Measurements from ENCODE around the gene MYL10. TPM values are rescaled to one million over a fixed set of nuclear protein-coding genes. Genes with fewer than 3 reads are reported as not detected.
"Not testable (repeated sequence)": the region's sequence is repeated elsewhere in the genome, so short reads cannot be mapped to it uniquely, and the experiment has no call there.

The MYL10 gene
- total RNA-seq, 2 experiments from 2014 or later, result not detected

- POLR2A ChIA-PET, result no interaction called here
- CTCF ChIA-PET, result no interaction called here
- no peak for DNase-seq
- H3K4me1 Mint-ChIP-seq, result no peaks in the 10 kb centered on the region
- H3K36me3 Mint-ChIP-seq (ENCODE audit: low read depth), result no peaks in the 10 kb centered on the region
- H3K27ac Mint-ChIP-seq, result no peak overlapping the region
- H3K9me3 Mint-ChIP-seq, result peaks cover 7% of the 10 kb centered on the region
- no peak overlapping the region for H3K4me3 Mint-ChIP-seq
- H3K27me3 Mint-ChIP-seq, result no peaks in the 10 kb centered on the region
Measured at GRCh38 chr7:101667399-101667798, 38.3 kb upstream of the MYL10 start.

- Mint-ChIP-seq H3K4me1 (no peaks in the 10 kb centered on the region), H3K36me3 (ENCODE audit: low read depth) (no peaks in the 10 kb centered on the region), H3K4me3 (no peak overlapping the region), H3K27ac (no peak overlapping the region), H3K27me3 (no peaks in the 10 kb centered on the region), H3K9me3 (peaks cover 7% of the 10 kb centered on the region)
- CTCF ChIA-PET, result interaction anchor here (0.7 kb wide), 1 partner anchor 77 kb away, joined by 4 read pairs; no protein-coding TSS in a partner anchor
- no peak for DNase-seq
- POLR2A ChIA-PET, result no interaction called here
Measured at GRCh38 chr7:101666741-101667140, 37.6 kb upstream of the MYL10 start.

- H3K36me3 Mint-ChIP-seq (ENCODE audit: low read depth), result no peaks in the 10 kb centered on the region
- no peak overlapping the region for H3K27ac Mint-ChIP-seq
- H3K4me1 Mint-ChIP-seq, result no peaks in the 10 kb centered on the region
- DNase-seq, result no peak
- POLR2A ChIA-PET, result no interaction called here
- H3K9me3 Mint-ChIP-seq, result peaks cover 7% of the 10 kb centered on the region
- H3K27me3 Mint-ChIP-seq, result no peaks in the 10 kb centered on the region
- H3K4me3 Mint-ChIP-seq, result no peak overlapping the region
- CTCF ChIA-PET, result interaction anchor here (0.7 kb wide), 1 partner anchor 77 kb away, joined by 4 read pairs; no protein-coding TSS in a partner anchor
Measured at GRCh38 chr7:101666293-101666692, 37.2 kb upstream of the MYL10 start.

- H3K36me3 Mint-ChIP-seq (ENCODE audit: low read depth), result no peaks in the 10 kb centered on the region
- CTCF ChIA-PET, result no interaction called here
Measured at GRCh38 chr7:101664893-101665471, 35.9 kb upstream of the MYL10 start.

GRCh38 chr7:101664436-101664835 lies 35.3 kb upstream of the MYL10 start:
- Mint-ChIP-seq H3K27ac (no peak overlapping the region), H3K4me1 (no peaks in the 10 kb centered on the region), H3K9me3 (peaks cover 7% of the 10 kb centered on the region), H3K36me3 (ENCODE audit: low read depth) (no peaks in the 10 kb centered on the region), H3K27me3 (no peaks in the 10 kb centered on the region), H3K4me3 (no peak overlapping the region)
- ChIA-PET POLR2A (no interaction called here), CTCF (no interaction called here)
- no peak for DNase-seq

More at GRCh38 chr7:101664893-101665471, 35.9 kb upstream of the MYL10 start:
- DNase-seq, result no peak
- H3K4me3 Mint-ChIP-seq, result no peak overlapping the region
- H3K4me1 Mint-ChIP-seq, result no peaks in the 10 kb centered on the region
- H3K27me3 Mint-ChIP-seq, result no peaks in the 10 kb centered on the region
- peaks cover 7% of the 10 kb centered on the region for H3K9me3 Mint-ChIP-seq
- POLR2A ChIA-PET, result no interaction called here
- no peak overlapping the region for H3K27ac Mint-ChIP-seq

GRCh38 chr7:101663747-101664146 lies 34.7 kb upstream of the MYL10 start:
- POLR2A ChIA-PET, result no interaction called here
- H3K4me3 Mint-ChIP-seq, result no peak overlapping the region

GRCh38 chr7:101662447-101662998 lies 33.4 kb upstream of the MYL10 start:
- POLR2A ChIA-PET, result no interaction called here
- CTCF ChIA-PET, result no interaction called here
- Mint-ChIP-seq H3K27me3 (peaks cover 2% of the 10 kb centered on the region), H3K27ac (no peak overlapping the region), H3K36me3 (ENCODE audit: low read depth) (no peaks in the 10 kb centered on the region), H3K9me3 (peaks cover 7% of the 10 kb centered on the region), H3K4me3 (no peak overlapping the region), H3K4me1 (no peaks in the 10 kb centered on the region)
- no peak for DNase-seq

More at GRCh38 chr7:101663747-101664146, 34.7 kb upstream of the MYL10 start:
- CTCF ChIA-PET, result no interaction called here
- Mint-ChIP-seq H3K36me3 (ENCODE audit: low read depth) (no peaks in the 10 kb centered on the region), H3K4me1 (no peaks in the 10 kb centered on the region), H3K27ac (no peak overlapping the region), H3K9me3 (peaks cover 7% of the 10 kb centered on the region), H3K27me3 (peaks cover 2% of the 10 kb centered on the region)
- DNase-seq, result no peak

GRCh38 chr7:101659706-101660105 lies 30.6 kb upstream of the MYL10 start:
- DNase-seq, result no peak
- ChIA-PET POLR2A (no interaction called here), CTCF (no interaction called here)
- Mint-ChIP-seq H3K27ac (no peak overlapping the region), H3K4me3 (no peak overlapping the region), H3K27me3 (peaks cover 2% of the 10 kb centered on the region), H3K9me3 (peaks cover 5% of the 10 kb centered on the region), H3K4me1 (no peaks in the 10 kb centered on the region), H3K36me3 (ENCODE audit: low read depth) (no peaks in the 10 kb centered on the region)

- no peak overlapping the region for H3K27ac Mint-ChIP-seq
- no peak for DNase-seq
- H3K36me3 Mint-ChIP-seq (ENCODE audit: low read depth), result no peaks in the 10 kb centered on the region
- no peaks in the 10 kb centered on the region for H3K9me3 Mint-ChIP-seq
- H3K4me1 Mint-ChIP-seq, result no peaks in the 10 kb centered on the region
- H3K27me3 Mint-ChIP-seq, result peaks cover 8% of the 10 kb centered on the region
- ChIA-PET CTCF (interaction anchor here (0.7 kb wide), 1 partner anchor 412 kb away, joined by 4 read pairs; no protein-coding TSS in a partner anchor), POLR2A (no interaction called here)
- H3K4me3 Mint-ChIP-seq, result no peak overlapping the region
Measured at GRCh38 chr7:101657171-101657570, 28.1 kb upstream of the MYL10 start.

GRCh38 chr7:101651112-101651511 lies 22.0 kb upstream of the MYL10 start:
- Mint-ChIP-seq H3K27ac (no peak overlapping the region), H3K4me1 (peaks cover 4% of the 10 kb centered on the region), H3K4me3 (no peak overlapping the region), H3K9me3 (no peaks in the 10 kb centered on the region), H3K27me3 (peaks cover 9% of the 10 kb centered on the region), H3K36me3 (ENCODE audit: low read depth) (no peaks in the 10 kb centered on the region)
- CTCF ChIA-PET, result interaction anchor here (0.6 kb wide), 1 partner anchor 615 kb away, joined by 3 read pairs; no protein-coding TSS in a partner anchor
- POLR2A ChIA-PET, result no interaction called here
- no peak for DNase-seq

- no peaks in the 10 kb centered on the region for H3K9me3 Mint-ChIP-seq
- ChIA-PET CTCF (interaction anchor here (0.6 kb wide), 1 partner anchor 616 kb away, joined by 3 read pairs; no protein-coding TSS in a partner anchor), POLR2A (interaction anchor here (0.6 kb wide), 1 partner anchor 165 kb away, joined by 3 read pairs; no protein-coding TSS in a partner anchor)
- H3K36me3 Mint-ChIP-seq (ENCODE audit: low read depth), result no peaks in the 10 kb centered on the region
- no peak overlapping the region for H3K27ac Mint-ChIP-seq
- H3K27me3 Mint-ChIP-seq, result peaks cover 9% of the 10 kb centered on the region
- H3K4me3 Mint-ChIP-seq, result no peak overlapping the region
- DNase-seq, result no peak
- H3K4me1 Mint-ChIP-seq, result peaks cover 4% of the 10 kb centered on the region
Measured at GRCh38 chr7:101650579-101651081, 21.5 kb upstream of the MYL10 start.

GRCh38 chr7:101647876-101648275 lies 18.8 kb upstream of the MYL10 start:
- POLR2A ChIA-PET; H3K27ac Mint-ChIP-seq; H3K9me3 Mint-ChIP-seq; H3K36me3 Mint-ChIP-seq (ENCODE audit: low read depth); H3K27me3 Mint-ChIP-seq; H3K4me3 Mint-ChIP-seq; H3K4me1 Mint-ChIP-seq; DNase-seq: not testable (repeated sequence)
- CTCF ChIA-PET, result interaction anchor here (1.0 kb wide), 1 partner anchor 10 kb away, joined by 3 read pairs; no protein-coding TSS in a partner anchor

GRCh38 chr7:101645951-101646350 lies 16.9 kb upstream of the MYL10 start:
- Mint-ChIP-seq H3K27ac (no peak overlapping the region), H3K27me3 (no peaks in the 10 kb centered on the region), H3K4me1 (peaks cover 3% of the 10 kb centered on the region), H3K36me3 (ENCODE audit: low read depth) (no peaks in the 10 kb centered on the region), H3K4me3 (no peak overlapping the region), H3K9me3 (no peaks in the 10 kb centered on the region)
- no peak for DNase-seq
- ChIA-PET CTCF (no interaction called here), POLR2A (no interaction called here)

GRCh38 chr7:101644879-101645278 lies 15.8 kb upstream of the MYL10 start:
- Mint-ChIP-seq H3K27ac (no peak overlapping the region), H3K9me3 (no peaks in the 10 kb centered on the region), H3K4me3 (no peak overlapping the region), H3K27me3 (no peaks in the 10 kb centered on the region), H3K4me1 (no peaks in the 10 kb centered on the region), H3K36me3 (ENCODE audit: low read depth) (no peaks in the 10 kb centered on the region)
- ChIA-PET CTCF (no interaction called here), POLR2A (no interaction called here)
- DNase-seq, result no peak
